PC-9 (cell line): ENCODE measurements around the gene TBC1D22B. TPM values are rescaled to one million over a fixed set of nuclear protein-coding genes. Genes with fewer than 3 reads are reported as not detected.
A peak's percentile ranks its signal among the peaks of the same experiment; 100 is the strongest.

Experiments used
- BruUV-seq: library from RNA; stranded (reverse); fragments of 400-500 nt; replicated peaks from 2 replicates; lab custom pipeline; 2021; lab: Mats Ljungman, UMichigan
- CTCF ChIA-PET: fragments of 300-600 bp; sonication (Branson Sonifier 250); formaldehyde crosslinking; loops from one replicate; lab custom pipeline; 2022; ENCODE audit warnings: antibody characterized with exemption; lab: Charles Lee
- POLR2A ChIA-PET: fragments of 300-600 bp; sonication (Branson Sonifier 250); formaldehyde crosslinking; loops from one replicate; lab custom pipeline; 2022; ENCODE audit warnings: antibody characterized with exemption; ENCODE audit not compliant: unreplicated experiment; lab: Charles Lee
- DNase-seq, 2 experiments: peaks; one replicate each; pipeline versions ENCODE4 v3.0.0 to v3.0.0-alpha.2; 2015 to 2022; ENCODE audit warnings: mixed read lengths in 1 of 2
- H2AFZ ChIP-seq: fragments of 200-600 bp; sonication (generic); 2 replicates; pipeline ENCODE4 v1.8.1; 2017; ENCODE audit warnings: antibody characterized with exemption
- H3F3A ChIP-seq: fragments of 200-600 bp; sonication (generic); 2 replicates; pipeline ENCODE4 v1.8.1; 2017; ENCODE audit warnings: antibody characterized with exemption, mild to moderate bottlenecking, low read depth; ENCODE audit not compliant: insufficient read depth
- H3K27ac ChIP-seq: fragments of 200-600 bp; sonication (generic); 2 replicates; pipeline ENCODE4 v1.6.1; 2016; ENCODE audit warnings: mixed run types
- H3K27me3 ChIP-seq: fragments of 200-600 bp; sonication (generic); 2 replicates; pipeline ENCODE4 v1.6.1; 2016; ENCODE audit warnings: low read depth, mixed run types; ENCODE audit not compliant: insufficient read depth
- H3K36me3 ChIP-seq: fragments of 200-600 bp; sonication (generic); 2 replicates; pipeline ENCODE4 v1.6.1; 2016; ENCODE audit warnings: low read depth, mixed run types
- H3K4me1 ChIP-seq: fragments of 200-600 bp; sonication (generic); replicated peaks from 2 replicates; pipeline ENCODE4 v1.6.1; 2016; ENCODE audit warnings: mixed run types; ENCODE audit not compliant: insufficient read depth
- H3K4me2 ChIP-seq: fragments of 200-600 bp; sonication (generic); 2 replicates; pipeline ENCODE4 v1.6.1; 2017; ENCODE audit warnings: mixed run types
- H3K4me3 ChIP-seq: fragments of 200-600 bp; sonication (generic); 2 replicates; pipeline ENCODE4 v1.6.1; 2016; ENCODE audit warnings: mixed run types
- H3K79me2 ChIP-seq: fragments of 200-600 bp; sonication (generic); 2 replicates; pipeline ENCODE4 v1.6.1; 2017; ENCODE audit warnings: low read depth, mixed run types
- H3K9me2 ChIP-seq: fragments of 200-600 bp; sonication (generic); 2 replicates; pipeline ENCODE4 v1.8.1; 2017; ENCODE audit warnings: mild to moderate bottlenecking; ENCODE audit not compliant: insufficient read depth
- H3K9me3 ChIP-seq: fragments of 200-600 bp; sonication (generic); 2 replicates; pipeline ENCODE4 v1.8.1; 2016; ENCODE audit warnings: low read depth; ENCODE audit not compliant: insufficient read depth
- H4K20me1 ChIP-seq: fragments of 200-600 bp; sonication (generic); 2 replicates; pipeline ENCODE4 v1.8.1; 2017; ENCODE audit not compliant: insufficient read depth
- EZH2 ChIP-seq: fragments of 200-600 bp; sonication (generic); IDR thresholded peaks from 2 replicates; pipeline ENCODE4 v1.8.0; 2017; ENCODE audit warnings: antibody characterized with exemption, low read depth
- intact Hi-C: fragments of 100-400 bp; cut with micrococcal nuclease; formaldehyde crosslinking; loops from one replicate; pipeline ENCODE4 v1.10.0; 2022; ENCODE audit not compliant: unreplicated experiment
- total RNA-seq: library from RNA; stranded (reverse); gene quantifications from 2 replicates; pipeline ENCODE4 v1.2.3, GENCODE V29; 2021
- TF ChIP-seq, protein P1 (sequence below): fragments of 200-600 bp; sonication (generic); conservative IDR thresholded peaks from 2 replicates; pipeline ENCODE4 v1.6.1; 2017; ENCODE audit warnings: mixed run types, antibody characterized with exemption, mild to moderate bottlenecking, moderate library complexity

Gene TBC1D22B
- total RNA-seq, 1 experiment from 2014 or later = 14.6 TPM

DNA sequence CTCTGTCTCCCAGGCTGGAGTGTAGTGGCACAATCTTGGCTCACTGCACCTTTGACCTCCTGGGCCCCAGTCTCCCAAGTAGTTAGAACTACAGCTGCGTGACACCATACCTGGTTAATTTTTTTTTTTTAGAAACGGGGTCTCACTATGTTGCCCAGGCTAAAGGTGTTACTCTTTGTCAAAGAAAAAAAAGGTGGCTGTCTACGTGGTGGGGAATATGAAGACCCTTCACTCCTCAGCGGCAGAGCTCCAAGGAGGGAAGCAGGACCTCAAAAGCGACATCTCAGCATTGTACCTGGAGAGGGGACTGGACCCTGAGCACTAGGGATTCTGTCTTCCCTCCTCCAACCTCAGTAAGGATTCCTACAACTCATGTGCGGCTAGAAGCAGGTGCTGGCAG lies 16.4 kb upstream of the TBC1D22B start:
- H3K79me2 ChIP-seq = no peaks in the 10 kb centered on the region
- CTCF ChIA-PET = no interaction called here
- no peak for TF ChIP-seq EZH2
- TF ChIP-seq, protein P1, sequence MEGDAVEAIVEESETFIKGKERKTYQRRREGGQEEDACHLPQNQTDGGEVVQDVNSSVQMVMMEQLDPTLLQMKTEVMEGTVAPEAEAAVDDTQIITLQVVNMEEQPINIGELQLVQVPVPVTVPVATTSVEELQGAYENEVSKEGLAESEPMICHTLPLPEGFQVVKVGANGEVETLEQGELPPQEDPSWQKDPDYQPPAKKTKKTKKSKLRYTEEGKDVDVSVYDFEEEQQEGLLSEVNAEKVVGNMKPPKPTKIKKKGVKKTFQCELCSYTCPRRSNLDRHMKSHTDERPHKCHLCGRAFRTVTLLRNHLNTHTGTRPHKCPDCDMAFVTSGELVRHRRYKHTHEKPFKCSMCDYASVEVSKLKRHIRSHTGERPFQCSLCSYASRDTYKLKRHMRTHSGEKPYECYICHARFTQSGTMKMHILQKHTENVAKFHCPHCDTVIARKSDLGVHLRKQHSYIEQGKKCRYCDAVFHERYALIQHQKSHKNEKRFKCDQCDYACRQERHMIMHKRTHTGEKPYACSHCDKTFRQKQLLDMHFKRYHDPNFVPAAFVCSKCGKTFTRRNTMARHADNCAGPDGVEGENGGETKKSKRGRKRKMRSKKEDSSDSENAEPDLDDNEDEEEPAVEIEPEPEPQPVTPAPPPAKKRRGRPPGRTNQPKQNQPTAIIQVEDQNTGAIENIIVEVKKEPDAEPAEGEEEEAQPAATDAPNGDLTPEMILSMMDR = no peak
- BruUV-seq = no TSS peak
- no peaks in the 10 kb centered on the region for H4K20me1 ChIP-seq
- no peaks in the 10 kb centered on the region for H3K9me2 ChIP-seq
- DNase-seq = no peak
- H3F3A ChIP-seq = peaks cover 49% of the 10 kb centered on the region
- peaks cover 46% of the 10 kb centered on the region for H3K4me1 ChIP-seq
- H3K4me2 ChIP-seq = no peak overlapping the region
- no peaks in the 10 kb centered on the region for H3K36me3 ChIP-seq
- H3K4me3 ChIP-seq = no peak overlapping the region
- no peaks in the 10 kb centered on the region; the same call in 1 of the 2 replicates for H3K9me3 ChIP-seq
- H3K27me3 ChIP-seq = no peaks in the 10 kb centered on the region
- H2AFZ ChIP-seq = no peak overlapping the region
- intact Hi-C loops = no loop called here
- no peak overlapping the region for H3K27ac ChIP-seq
- POLR2A ChIA-PET = no interaction called here

DNA sequence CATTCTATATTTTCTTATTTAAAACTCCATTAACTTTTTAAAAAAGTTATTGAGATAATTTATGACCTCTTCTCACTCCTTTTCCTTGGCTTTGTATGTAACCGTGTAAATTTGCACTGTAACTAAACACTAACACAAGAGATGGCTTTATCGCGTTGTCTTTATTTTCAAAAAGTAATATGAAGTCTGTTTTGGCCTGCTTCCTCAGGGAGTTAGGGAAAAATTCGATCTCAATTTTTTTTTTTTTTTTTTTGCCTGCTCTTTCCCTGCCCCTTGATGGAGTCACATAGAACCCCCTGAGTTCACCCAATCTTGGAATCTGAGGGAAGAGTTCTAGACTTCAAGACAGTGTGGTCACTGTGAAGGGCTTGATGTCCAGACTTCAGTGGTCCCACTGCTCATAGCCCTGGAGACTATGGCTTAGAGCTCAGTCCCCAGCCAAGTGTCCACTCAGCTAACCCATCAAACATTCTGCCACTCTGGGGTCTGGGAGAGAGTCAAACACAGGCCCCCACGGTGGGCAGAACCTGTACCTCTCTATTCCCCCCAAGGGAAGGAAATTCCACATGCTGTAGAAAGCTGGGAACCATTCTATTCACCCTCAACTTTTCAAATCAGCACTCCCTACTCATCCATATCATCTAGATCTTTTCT lies 15.7 kb upstream of the TBC1D22B start:
- Histone ChIP-seq H2AFZ (0 out of 2 replicates have a peak overlapping the region, but pooled peaks have one; percentile 80), H3K27ac (peak overlapping the region; percentile 87), H3K9me2 (no peaks in the 10 kb centered on the region), H3K4me2 (peak overlapping the region; percentile 76), H3K27me3 (no peaks in the 10 kb centered on the region), H3K4me3 (no peak overlapping the region), H3F3A (peaks cover 44% of the 10 kb centered on the region), H3K9me3 (no peaks in the 10 kb centered on the region; the same call in 1 of the 2 replicates), H4K20me1 (no peaks in the 10 kb centered on the region), H3K36me3 (no peaks in the 10 kb centered on the region), H3K79me2 (no peaks in the 10 kb centered on the region), H3K4me1 (peaks cover 46% of the 10 kb centered on the region)
- intact Hi-C loops = loop anchor here (1.0 kb wide), 1 partner anchor 20 kb away; no protein-coding TSS in a partner anchor
- CTCF ChIA-PET = interaction anchor here (1.1 kb wide), 1 partner anchor 15 kb away, joined by 4 read pairs; the partner anchor contains the start of gene TBC1D22B
- POLR2A ChIA-PET = interaction anchor here (0.5 kb wide), 1 partner anchor 18 kb away, joined by 3 read pairs; no protein-coding TSS in a partner anchor
- BruUV-seq = TSS peak; percentile 82
- DNase-seq = no peak
- TF ChIP-seq, protein P1 = no peak
- no peak for TF ChIP-seq EZH2

DNA sequence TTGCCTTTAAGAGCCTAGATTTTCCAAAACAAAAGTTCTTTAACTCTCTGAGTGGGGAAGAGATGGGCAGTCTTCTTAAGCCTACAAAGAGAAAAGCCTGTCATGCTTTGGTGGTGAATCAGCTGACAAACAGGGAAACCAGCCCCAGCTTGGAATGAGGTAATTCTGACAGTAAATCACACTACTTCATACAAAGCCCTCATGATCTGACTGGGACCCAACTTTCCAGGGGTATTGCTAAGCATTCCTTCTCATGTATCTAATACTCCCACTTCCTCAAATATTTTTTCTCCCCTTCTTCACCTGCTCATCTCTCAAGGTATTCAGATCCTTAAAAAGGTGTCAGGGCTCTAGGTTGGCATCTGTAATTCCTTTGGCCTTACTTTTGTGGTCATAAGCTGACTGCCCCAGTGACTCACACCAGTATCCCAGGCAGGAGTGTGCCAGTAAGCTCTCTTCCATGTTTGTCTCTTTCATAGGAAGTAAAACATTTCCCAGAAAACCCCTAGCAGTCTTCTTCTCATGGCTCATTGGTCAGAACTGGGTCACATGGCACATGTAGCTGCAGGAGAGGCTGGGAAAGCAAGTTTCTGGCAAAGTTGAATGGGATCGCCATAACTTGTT lies 15.0 kb upstream of the TBC1D22B start:
- Histone ChIP-seq H3F3A (peaks cover 42% of the 10 kb centered on the region), H3K4me3 (peak overlapping the region; percentile 45; the same call in 1 of the 2 replicates), H4K20me1 (no peaks in the 10 kb centered on the region), H3K79me2 (no peaks in the 10 kb centered on the region), H2AFZ (peak overlapping the region; percentile 80), H3K9me3 (no peaks in the 10 kb centered on the region; the same call in 1 of the 2 replicates), H3K27me3 (no peaks in the 10 kb centered on the region), H3K27ac (peak overlapping the region; percentile 87), H3K4me1 (peaks cover 46% of the 10 kb centered on the region), H3K36me3 (no peaks in the 10 kb centered on the region), H3K9me2 (no peaks in the 10 kb centered on the region), H3K4me2 (peak overlapping the region; percentile 76)
- BruUV-seq = no TSS peak
- POLR2A ChIA-PET = interaction anchor here (0.5 to 0.7 kb wide), 4 partner anchors 14 to 53 kb away, joined by 3 to 6 read pairs (median 4); no protein-coding TSS in a partner anchor
- TF ChIP-seq, protein P1 = no peak
- no peak for TF ChIP-seq EZH2
- intact Hi-C loops = loop anchor here (1.0 kb wide), 1 partner anchor 20 kb away; no protein-coding TSS in a partner anchor
- peak; percentile 58 to 92 for DNase-seq
- CTCF ChIA-PET = interaction anchor here (0.6 to 1.1 kb wide), 2 partner anchors 15 to 16 kb away, joined by 4 read pairs; partner anchors contain the start of gene TBC1D22B
